PC-9 (cell line): ENCODE results near the gene REC114.

Experiments used
- EZH2 ChIP-seq: fragments of 200-600 bp; sonication (generic); IDR thresholded peaks from 2 replicates; pipeline ENCODE4 v1.8.0; 2017; ENCODE audit warnings: antibody characterized with exemption, low read depth
- TF ChIP-seq, protein P1 (sequence below): fragments of 200-600 bp; sonication (generic); conservative IDR thresholded peaks from 2 replicates; pipeline ENCODE4 v1.6.1; 2017; ENCODE audit warnings: mixed run types, antibody characterized with exemption, mild to moderate bottlenecking, moderate library complexity

DNA sequence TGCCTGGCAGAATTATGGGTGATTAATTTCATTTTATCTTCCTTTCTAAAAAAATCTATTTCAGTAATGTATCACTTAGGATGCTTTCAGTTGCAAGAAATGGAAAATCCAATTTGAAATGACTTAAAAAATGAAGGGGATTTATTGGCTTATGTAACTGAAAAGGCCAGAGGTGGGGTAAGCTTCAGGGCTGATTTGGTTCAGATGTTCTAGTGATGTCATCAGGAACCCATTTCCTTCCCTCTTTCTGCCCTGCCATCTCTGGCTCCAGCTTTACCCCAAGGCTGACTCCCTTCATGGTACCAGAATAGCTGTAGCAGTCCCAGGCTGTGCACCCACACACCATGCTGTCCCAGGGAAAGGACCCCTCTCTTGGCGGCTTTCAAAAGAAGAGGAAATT, 18.5 kb upstream of the REC114 start:
- TF ChIP-seq, protein P1, sequence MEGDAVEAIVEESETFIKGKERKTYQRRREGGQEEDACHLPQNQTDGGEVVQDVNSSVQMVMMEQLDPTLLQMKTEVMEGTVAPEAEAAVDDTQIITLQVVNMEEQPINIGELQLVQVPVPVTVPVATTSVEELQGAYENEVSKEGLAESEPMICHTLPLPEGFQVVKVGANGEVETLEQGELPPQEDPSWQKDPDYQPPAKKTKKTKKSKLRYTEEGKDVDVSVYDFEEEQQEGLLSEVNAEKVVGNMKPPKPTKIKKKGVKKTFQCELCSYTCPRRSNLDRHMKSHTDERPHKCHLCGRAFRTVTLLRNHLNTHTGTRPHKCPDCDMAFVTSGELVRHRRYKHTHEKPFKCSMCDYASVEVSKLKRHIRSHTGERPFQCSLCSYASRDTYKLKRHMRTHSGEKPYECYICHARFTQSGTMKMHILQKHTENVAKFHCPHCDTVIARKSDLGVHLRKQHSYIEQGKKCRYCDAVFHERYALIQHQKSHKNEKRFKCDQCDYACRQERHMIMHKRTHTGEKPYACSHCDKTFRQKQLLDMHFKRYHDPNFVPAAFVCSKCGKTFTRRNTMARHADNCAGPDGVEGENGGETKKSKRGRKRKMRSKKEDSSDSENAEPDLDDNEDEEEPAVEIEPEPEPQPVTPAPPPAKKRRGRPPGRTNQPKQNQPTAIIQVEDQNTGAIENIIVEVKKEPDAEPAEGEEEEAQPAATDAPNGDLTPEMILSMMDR = no peak
- TF ChIP-seq EZH2 = no peak
